HEK293 (cell line): ENCODE data around the gene SMAD9.

Experiments used
- CTCF ChIA-PET: fragments of 350-600 bp; formaldehyde crosslinking; extraction: SDS; loops from one replicate; lab custom pipeline; 2021; ENCODE audit warnings: antibody characterized with exemption; lab: Yijun Ruan, JAX
- POLR2A ChIA-PET: fragments of 300-600 bp; formaldehyde crosslinking; extraction: SDS; loops from one replicate; lab custom pipeline; 2020; ENCODE audit warnings: antibody characterized with exemption, inconsistent platforms; lab: Yijun Ruan, JAX
- H3K27ac ChIP-seq: fragments of 200-500 bp; sonication (Bioruptor generic); 2 replicates; pipeline ENCODE4 v1.5.1; 2014; ENCODE audit warnings: low read depth, low read length, control low read depth, inconsistent platforms; ENCODE audit errors: extremely low read depth
- H3K36me3 ChIP-seq, 2 experiments: fragments of 200-500 bp in 1 of 2; sonication (Bioruptor generic) in 1 of 2; 1 replicate in 1 of 2; 2 replicates in 1 of 2; pipeline ENCODE4 v1.5.1; 2014 to 2017; ENCODE audit warnings: inconsistent platforms in 2 of 2, low read length in 2 of 2; ENCODE audit not compliant: control insufficient read depth in 2 of 2, insufficient read depth in 1 of 2
- H3K4me1 ChIP-seq: fragments of 200-500 bp; sonication (Bioruptor generic); 2 replicates; pipeline ENCODE4 v1.5.1; 2014; ENCODE audit warnings: mild to moderate bottlenecking, low read length, inconsistent platforms; ENCODE audit not compliant: control insufficient read depth, insufficient read depth
- H3K4me3 ChIP-seq: 2 replicates; pipeline ENCODE4 v1.5.1; 2011; ENCODE audit warnings: low read depth, mild to moderate bottlenecking, control low read depth, low read length, moderate library complexity
- H3K9me3 ChIP-seq: fragments of 200-500 bp; sonication (Bioruptor generic); 2 replicates; pipeline ENCODE4 v1.5.1; 2014; ENCODE audit warnings: low read depth, low read length, inconsistent platforms; ENCODE audit not compliant: control insufficient read depth, insufficient read depth
- BCL11B ChIP-seq: fragments of 450-650 bp; formaldehyde crosslinking; IDR thresholded peaks from 2 replicates; pipeline ENCODE4 v1.5.1; 2016; ENCODE audit warnings: low read depth, missing biosample characterization, missing genetic modification characterization
- EGR2 ChIP-seq: fragments of 450-650 bp; formaldehyde crosslinking; IDR thresholded peaks from 2 replicates; pipeline ENCODE4 v1.5.1; 2016; ENCODE audit warnings: low read depth, missing biosample characterization, missing genetic modification characterization
- GLIS2 ChIP-seq: fragments of 450-650 bp; formaldehyde crosslinking; IDR thresholded peaks from 2 replicates; pipeline ENCODE4 v1.5.1; 2016; ENCODE audit warnings: missing biosample characterization, missing genetic modification characterization
- PRDM1 ChIP-seq: fragments of 450-650 bp; formaldehyde crosslinking; IDR thresholded peaks from 2 replicates; pipeline ENCODE4; 2016; ENCODE audit warnings: missing biosample characterization, missing genetic modification characterization
- ZBTB1 ChIP-seq: fragments of 450-650 bp; formaldehyde crosslinking; IDR thresholded peaks from 2 replicates; pipeline ENCODE4 v1.5.1; 2016; ENCODE audit warnings: missing biosample characterization, missing genetic modification characterization
- ZBTB10 ChIP-seq: fragments of 450-650 bp; formaldehyde crosslinking; IDR thresholded peaks from 2 replicates; pipeline ENCODE4 v1.5.1; 2016; ENCODE audit warnings: missing biosample characterization, missing genetic modification characterization
- ZBTB17 ChIP-seq: fragments of 450-650 bp; formaldehyde crosslinking; IDR thresholded peaks from 2 replicates; pipeline ENCODE4 v1.5.1; 2016; ENCODE audit warnings: missing biosample characterization, missing genetic modification characterization
- ZBTB26 ChIP-seq: fragments of 450-650 bp; formaldehyde crosslinking; optimal IDR thresholded peaks from 2 replicates; pipeline ENCODE3; 2016; ENCODE audit warnings: missing biosample characterization, mild to moderate bottlenecking, missing genetic modification characterization
- ZBTB7A ChIP-seq: fragments of 450-650 bp; formaldehyde crosslinking; IDR thresholded peaks from 2 replicates; pipeline ENCODE4 v1.5.1; 2016; ENCODE audit warnings: low read depth, missing biosample characterization, missing genetic modification characterization
- ZFHX2 ChIP-seq: fragments of 450-650 bp; formaldehyde crosslinking; conservative IDR thresholded peaks from 2 replicates; pipeline ENCODE4 v1.5.1; 2016; ENCODE audit warnings: missing biosample characterization, missing genetic modification characterization
- ZNF132 ChIP-seq: fragments of 450-650 bp; formaldehyde crosslinking; IDR thresholded peaks from 2 replicates; pipeline ENCODE4 v1.5.1; 2017; ENCODE audit warnings: missing biosample characterization, missing genetic modification characterization, borderline replicate concordance
- ZNF146 ChIP-seq: fragments of 450-650 bp; formaldehyde crosslinking; IDR thresholded peaks from 2 replicates; pipeline ENCODE4 v1.5.1; 2016; ENCODE audit warnings: missing biosample characterization, missing genetic modification characterization
- ZNF16 ChIP-seq: fragments of 450-650 bp; formaldehyde crosslinking; IDR thresholded peaks from 2 replicates; pipeline ENCODE4 v1.5.1; 2016; ENCODE audit warnings: low read depth, missing biosample characterization, missing genetic modification characterization
- ZNF174 ChIP-seq: fragments of 450-650 bp; formaldehyde crosslinking; IDR thresholded peaks from 2 replicates; pipeline ENCODE4 v1.5.0; 2017; ENCODE audit warnings: missing biosample characterization, mild to moderate bottlenecking, missing genetic modification characterization
- ZNF175 ChIP-seq: fragments of 450-650 bp; formaldehyde crosslinking; IDR thresholded peaks from 2 replicates; pipeline ENCODE4 v1.5.1; 2016; ENCODE audit warnings: missing biosample characterization, missing genetic modification characterization
- ZNF18 ChIP-seq: fragments of 450-650 bp; formaldehyde crosslinking; IDR thresholded peaks from 2 replicates; pipeline ENCODE4 v1.5.1; 2016; ENCODE audit warnings: missing biosample characterization, missing genetic modification characterization
- ZNF211 ChIP-seq: fragments of 450-650 bp; formaldehyde crosslinking; IDR thresholded peaks from 2 replicates; pipeline ENCODE4 v1.5.1; 2016; ENCODE audit warnings: low read depth, missing biosample characterization, missing genetic modification characterization
- ZNF214 ChIP-seq: fragments of 450-650 bp; formaldehyde crosslinking; IDR thresholded peaks from 2 replicates; pipeline ENCODE4 v1.5.1; 2017; ENCODE audit warnings: missing biosample characterization, mild to moderate bottlenecking, missing genetic modification characterization, borderline replicate concordance
- ZNF302 ChIP-seq: fragments of 450-650 bp; formaldehyde crosslinking; IDR thresholded peaks from 2 replicates; pipeline ENCODE4 v1.5.1; 2016; ENCODE audit warnings: missing biosample characterization, missing genetic modification characterization, low read depth
- ZNF354C ChIP-seq: fragments of 450-650 bp; formaldehyde crosslinking; IDR thresholded peaks from 2 replicates; pipeline ENCODE4 v1.5.1; 2016; ENCODE audit warnings: missing biosample characterization, missing genetic modification characterization, low read depth, borderline replicate concordance
- ZNF398 ChIP-seq: fragments of 450-650 bp; formaldehyde crosslinking; IDR thresholded peaks from 2 replicates; pipeline ENCODE4 v1.5.1; 2017; ENCODE audit warnings: missing biosample characterization, missing genetic modification characterization
- ZNF621 ChIP-seq: fragments of 450-650 bp; formaldehyde crosslinking; IDR thresholded peaks from 2 replicates; pipeline ENCODE4 v1.5.1; 2017; ENCODE audit warnings: missing biosample characterization, missing genetic modification characterization
- ZNF704 ChIP-seq: fragments of 450-650 bp; formaldehyde crosslinking; IDR thresholded peaks from 2 replicates; pipeline ENCODE4 v1.5.1; 2016; ENCODE audit warnings: missing biosample characterization, missing genetic modification characterization
- ZSCAN23 ChIP-seq: fragments of 450-650 bp; formaldehyde crosslinking; IDR thresholded peaks from 2 replicates; pipeline ENCODE4 v1.5.1; 2016; ENCODE audit warnings: missing biosample characterization, missing genetic modification characterization
- ZSCAN5A ChIP-seq: fragments of 450-650 bp; formaldehyde crosslinking; IDR thresholded peaks from 2 replicates; pipeline ENCODE4 v1.5.1; 2016; ENCODE audit warnings: missing biosample characterization, missing genetic modification characterization

Gene SMAD9

GRCh38 chr13:36919833-36920615, at the start of gene SMAD9:
TSS of gene SMAD9 (minus strand) at chr13:36920238. CDS start at chr13:36879689, 40,549 bp downstream.
- Histone ChIP-seq H3K4me3 (peak within 1 kb of the TSS; percentile 71), H3K27ac (peak within 1 kb of the TSS; percentile 85), H3K36me3 (no peaks in the 10 kb centered on the region), H3K9me3 (no peaks in the 10 kb centered on the region), H3K4me1 (peaks cover 19% of the 10 kb centered on the region)
- CTCF ChIA-PET = interaction anchor here (0.6 kb wide), 1 partner anchor 49 kb away, joined by 3 read pairs; no protein-coding TSS in a partner anchor
- POLR2A ChIA-PET = interaction anchor here (1.4 kb wide), 1 partner anchor 80 kb away, joined by 9 read pairs; the partner anchor contains the start of gene ALG5
- TF ChIP-seq ZNF704 (tag by site-specific recombination) (no peak), ZNF621 (tag by site-specific recombination) (no peak), ZBTB1 (tag by site-specific recombination) (no peak), ZNF354C (no peak), ZBTB10 (tag by site-specific recombination) (no peak), ZBTB17 (tag by site-specific recombination) (no peak), ZNF175 (no peak), EGR2 (tag by site-specific recombination) (peak; percentile 63; the same call in 1 of the 2 replicates), ZNF18 (tag by site-specific recombination) (no peak), GLIS2 (tag by site-specific recombination) (peak; percentile 64), ZSCAN5A (tag by site-specific recombination) (no peak), ZNF398 (tag by site-specific recombination) (peak; percentile 34; the same call in 1 of the 2 replicates), ZBTB7A (tag by site-specific recombination) (no peak), ZBTB26 (peak; percentile 42), ZNF302 (tag by site-specific recombination) (no peak), ZNF146 (tag by site-specific recombination) (no peak), ZFHX2 (tag by site-specific recombination) (peak; percentile 81), ZNF174 (no peak), ZSCAN23 (tag by site-specific recombination) (no peak), PRDM1 (tag by site-specific recombination) (no peak), ZNF211 (tag by site-specific recombination) (no peak), BCL11B (tag by site-specific recombination) (no peak), ZNF132 (tag by site-specific recombination) (no peak), ZNF214 (no peak), ZNF16 (no peak)
